ENCODE measurements around the gene PIK3CA.

GRCh38 chr3:179107617-179108016 lies 40.5 kb upstream of the PIK3CA start:
- no peak for TF ChIP-seq EZH2 (IDR thresholded peaks at IDR 0.05)
- TF ChIP-seq POLR2AphosphoS5 (IDR thresholded peaks at IDR 0.05; ENCODE audit: borderline replicate concordance, low read depth, low read length), result no peak
- TF ChIP-seq FOXP2 (optimal IDR thresholded peaks at IDR 0.05; ENCODE audit: control extremely low read depth, extremely low read length, insufficient read depth), result no peak
